Measurements from ENCODE around the gene FAF1. TPM values are rescaled to one million over a fixed set of nuclear protein-coding genes. Genes with fewer than 3 reads are reported as not detected.

The FAF1 gene
- total and polyA plus RNA-seq, 2 of the 8 experiments (the other 6 are each of a cell fraction or from before 2014, with no cell fraction given), result 10.8 to 65.9 TPM

DNA sequence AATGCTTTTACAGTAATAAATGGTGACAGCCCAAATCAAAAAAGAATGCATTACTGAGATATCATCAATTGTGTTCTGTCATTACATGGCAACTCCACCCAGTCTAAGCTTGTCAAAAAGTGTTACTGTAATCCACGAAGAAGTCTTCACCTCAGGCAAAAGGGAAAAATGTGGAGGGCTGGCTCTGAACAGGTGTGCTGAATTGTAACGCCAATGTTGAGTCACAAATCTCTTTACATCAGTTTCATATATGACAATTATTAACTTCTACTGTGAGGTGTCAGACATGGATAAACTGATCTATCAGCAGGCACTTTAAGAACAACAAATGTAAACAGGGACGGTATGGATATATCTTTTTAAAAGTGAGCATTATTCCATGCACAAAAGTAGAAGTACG is 438.4 kb downstream of the FAF1 start (continued):
- no peak for TF ChIP-seq CBX8 (IDR thresholded peaks at IDR 0.05; ENCODE audit: borderline replicate concordance, low read depth, low read length)
- TF ChIP-seq JUN (IDR thresholded peaks at IDR 0.05; ENCODE audit: low read depth, low read length), result no peak
- TF ChIP-seq JUND (IDR thresholded peaks at IDR 0.05; ENCODE audit: low read length), result no peak
- no peak for TF ChIP-seq CHD2 (IDR thresholded peaks at IDR 0.05; ENCODE audit: low read length)
- no peak for TF ChIP-seq RFX5 (IDR thresholded peaks at IDR 0.05; ENCODE audit: borderline replicate concordance, low read depth, low read length)

Measured in H1 (cell line).